ENCODE results near the gene UFD1. TPM values are rescaled to one million over a fixed set of nuclear protein-coding genes. Genes with fewer than 3 reads are reported as not detected.

UFD1 gene
- total and polyA plus RNA-seq, 2 of the 13 experiments (the other 11 are each of a cell fraction or from before 2014, with no cell fraction given): 47.9 to 51.1 TPM

- TF ChIP-seq, protein P1, sequence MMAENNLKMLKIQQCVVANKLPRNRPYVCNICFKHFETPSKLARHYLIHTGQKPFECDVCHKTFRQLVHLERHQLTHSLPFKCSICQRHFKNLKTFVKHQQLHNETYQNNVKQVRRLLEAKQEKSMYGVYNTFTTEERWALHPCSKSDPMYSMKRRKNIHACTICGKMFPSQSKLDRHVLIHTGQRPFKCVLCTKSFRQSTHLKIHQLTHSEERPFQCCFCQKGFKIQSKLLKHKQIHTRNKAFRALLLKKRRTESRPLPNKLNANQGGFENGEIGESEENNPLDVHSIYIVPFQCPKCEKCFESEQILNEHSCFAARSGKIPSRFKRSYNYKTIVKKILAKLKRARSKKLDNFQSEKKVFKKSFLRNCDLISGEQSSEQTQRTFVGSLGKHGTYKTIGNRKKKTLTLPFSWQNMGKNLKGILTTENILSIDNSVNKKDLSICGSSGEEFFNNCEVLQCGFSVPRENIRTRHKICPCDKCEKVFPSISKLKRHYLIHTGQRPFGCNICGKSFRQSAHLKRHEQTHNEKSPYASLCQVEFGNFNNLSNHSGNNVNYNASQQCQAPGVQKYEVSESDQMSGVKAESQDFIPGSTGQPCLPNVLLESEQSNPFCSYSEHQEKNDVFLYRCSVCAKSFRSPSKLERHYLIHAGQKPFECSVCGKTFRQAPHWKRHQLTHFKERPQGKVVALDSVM (CRISPR knock-in tag; IDR thresholded peaks at IDR 0.05): peak; percentile 17; the same call in 1 of the 2 replicates
- TF ChIP-seq SMYD3 (CRISPR knock-in tag; IDR thresholded peaks at IDR 0.05) (no peak), MZF1 (CRISPR knock-in tag; IDR thresholded peaks at IDR 0.05; ENCODE audit: borderline replicate concordance) (no peak), ZNF333 (CRISPR knock-in tag; IDR thresholded peaks at IDR 0.05; ENCODE audit: borderline replicate concordance) (no peak), NFATC3 (CRISPR knock-in tag; IDR thresholded peaks at IDR 0.05) (no peak), SYNCRIP (IDR thresholded peaks at IDR 0.05; ENCODE audit: insufficient read depth, low read depth, low read length) (no peak), ZNF570 (CRISPR knock-in tag; IDR thresholded peaks at IDR 0.05; ENCODE audit: borderline replicate concordance) (no peak), MEIS2 (CRISPR knock-in tag; IDR thresholded peaks at IDR 0.05) (no peak), PLRG1 (conservative IDR thresholded peaks at IDR 0.05) (no peak), ZC3H4 (CRISPR knock-in tag; IDR thresholded peaks at IDR 0.05; ENCODE audit: borderline replicate concordance) (no peak), ZNF44 (CRISPR knock-in tag; IDR thresholded peaks at IDR 0.05) (0 out of 2 replicates have a peak, but pooled peaks have one; percentile 1), KMT2A (CRISPR knock-in tag; IDR thresholded peaks at IDR 0.05) (peak; percentile 63; the same call in 1 of the 2 replicates), SAP130 (CRISPR knock-in tag; IDR thresholded peaks at IDR 0.05; ENCODE audit: low read depth) (peak; percentile 64; the same call in 1 of the 2 replicates), ZFP37 (CRISPR knock-in tag; IDR thresholded peaks at IDR 0.05; ENCODE audit: borderline replicate concordance) (no peak), ZNF230 (CRISPR knock-in tag; IDR thresholded peaks at IDR 0.05) (no peak), YEATS4 (CRISPR knock-in tag; IDR thresholded peaks at IDR 0.05; ENCODE audit: borderline replicate concordance) (no peak; the same call in none of the 2 replicates), ARNT2 (CRISPR knock-in tag; IDR thresholded peaks at IDR 0.05; ENCODE audit: low read depth) (no peak; the same call in 1 of the 2 replicates), ESRRA (CRISPR knock-in tag; IDR thresholded peaks at IDR 0.05; ENCODE audit: low read depth) (no peak), ZNF562 (CRISPR knock-in tag; IDR thresholded peaks at IDR 0.05; ENCODE audit: borderline replicate concordance) (no peak), DMAP1 (CRISPR knock-in tag; IDR thresholded peaks at IDR 0.05) (no peak), ZNF780A (CRISPR knock-in tag; IDR thresholded peaks at IDR 0.05) (no peak), SP140L (CRISPR knock-in tag; IDR thresholded peaks at IDR 0.05; ENCODE audit: borderline replicate concordance) (no peak), NCOR1 (IDR thresholded peaks at IDR 0.05; ENCODE audit: borderline replicate concordance, low read length) (no peak), ZNF614 (CRISPR knock-in tag; IDR thresholded peaks at IDR 0.05; ENCODE audit: borderline replicate concordance) (0 out of 2 replicates have a peak, but pooled peaks have one; percentile 5), HNRNPH1 (optimal IDR thresholded peaks at IDR 0.05; ENCODE audit: low read depth, low read length) (no peak), RELA (CRISPR knock-in tag; IDR thresholded peaks at IDR 0.05) (no peak), DNMT3B (CRISPR knock-in tag; conservative IDR thresholded peaks at IDR 0.05) (no peak), CHD2 (IDR thresholded peaks at IDR 0.05; ENCODE audit: low read depth, low read length) (0 out of 2 replicates have a peak, but pooled peaks have one; percentile 15), MED1 (CRISPR knock-in tag; IDR thresholded peaks at IDR 0.05) (no peak), SALL1 (CRISPR knock-in tag; IDR thresholded peaks at IDR 0.05) (no peak), EED (CRISPR knock-in tag; IDR thresholded peaks at IDR 0.05) (no peak)
- TF ChIP-seq, protein P2, sequence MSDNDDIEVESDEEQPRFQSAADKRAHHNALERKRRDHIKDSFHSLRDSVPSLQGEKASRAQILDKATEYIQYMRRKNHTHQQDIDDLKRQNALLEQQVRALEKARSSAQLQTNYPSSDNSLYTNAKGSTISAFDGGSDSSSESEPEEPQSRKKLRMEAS (IDR thresholded peaks at IDR 0.05): peak; percentile 21; the same call in 1 of the 2 replicates
These were observed at the start of gene UFD1 (continued) for GRCh38 chr22:19478901-19479354.

Data from HepG2 (cell line).